IPS-11a (cell line): ENCODE results near the gene USP47.

Source experiments
- H3K4me3 ChIP-seq: one replicate; pipeline ENCODE4 v1.5.1; 2013; ENCODE audit warnings: low read depth, low read length, control low read depth

Gene USP47

GRCh38 chr11:11865449-11865848, 23.7 kb downstream of the USP47 start:
- H3K4me3 ChIP-seq = no peak overlapping the region

GRCh38 chr11:11866203-11866602, 24.4 kb downstream of the USP47 start:
- H3K4me3 ChIP-seq = no peak overlapping the region

- no peak overlapping the region for H3K4me3 ChIP-seq
Measured at GRCh38 chr11:11867720-11868119, 25.9 kb downstream of the USP47 start.

DNA sequence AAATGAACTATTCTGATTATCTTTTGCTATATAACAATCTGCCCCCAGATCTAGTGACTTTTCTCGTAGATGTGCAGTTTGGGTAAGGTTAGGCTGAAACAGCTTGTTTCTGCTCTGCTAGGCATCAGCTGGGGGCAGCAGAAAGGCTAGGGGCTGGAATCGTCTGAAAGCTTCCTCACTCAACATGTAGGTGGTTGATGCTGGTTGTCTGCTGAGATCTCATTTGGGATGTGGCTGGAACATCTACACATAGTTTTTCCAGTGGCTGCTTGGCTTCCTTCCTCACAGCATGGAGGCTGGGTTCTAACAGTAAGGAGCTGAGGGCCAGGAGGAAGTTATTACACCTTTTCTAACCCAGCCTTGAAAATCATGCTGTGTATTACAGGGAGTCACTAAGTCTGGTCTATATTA, 30.2 kb downstream of the USP47 start:
- no peak overlapping the region for H3K4me3 ChIP-seq

GRCh38 chr11:11876458-11876857, 34.7 kb downstream of the USP47 start:
- no peak overlapping the region for H3K4me3 ChIP-seq

DNA sequence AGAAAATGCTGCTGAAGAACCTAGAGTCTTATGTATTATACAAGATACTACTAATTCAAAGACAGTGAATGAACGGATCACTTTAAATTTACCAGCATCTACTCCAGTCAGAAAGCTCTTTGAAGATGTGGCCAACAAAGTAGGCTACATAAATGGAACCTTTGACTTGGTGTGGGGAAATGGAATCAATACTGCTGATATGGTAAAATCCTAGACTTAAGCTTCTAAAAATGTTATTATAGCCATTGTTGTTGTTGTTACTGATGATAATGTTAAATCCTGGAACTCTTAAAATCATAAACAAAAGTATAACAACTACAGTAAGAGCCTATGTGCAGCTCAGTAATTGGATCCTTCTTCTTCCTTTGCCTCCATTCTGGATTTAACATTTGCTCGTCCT, 38.4 kb downstream of the USP47 start:
- no peak overlapping the region for H3K4me3 ChIP-seq

- no peak overlapping the region for H3K4me3 ChIP-seq
Measured at GRCh38 chr11:11882539-11882938, 40.8 kb downstream of the USP47 start.

- H3K4me3 ChIP-seq = no peak overlapping the region
Measured at GRCh38 chr11:11884351-11884750, 42.6 kb downstream of the USP47 start.

- H3K4me3 ChIP-seq = no peak overlapping the region
Measured at GRCh38 chr11:11884774-11885481, 43.2 kb downstream of the USP47 start.

- no peak overlapping the region for H3K4me3 ChIP-seq
Measured at GRCh38 chr11:11894486-11894885, 52.7 kb downstream of the USP47 start.

DNA sequence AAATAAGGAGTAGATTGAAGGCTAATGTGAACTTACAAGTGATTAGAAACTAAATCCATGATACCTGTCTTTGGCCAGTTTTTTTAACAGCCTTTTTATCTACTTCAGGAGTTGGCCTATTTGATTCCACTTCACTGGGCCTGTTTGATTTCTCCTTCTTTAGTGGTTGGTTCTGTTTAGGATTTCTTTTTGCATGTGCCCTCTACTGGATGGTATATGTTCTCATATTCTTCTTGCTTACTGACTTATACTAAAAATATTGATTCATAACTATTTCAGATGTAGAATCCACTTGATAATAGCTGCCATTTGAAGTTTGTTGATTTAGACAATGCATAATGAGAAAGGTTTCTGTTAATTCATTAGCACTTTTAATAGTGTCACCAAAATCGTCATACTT, 53.9 kb downstream of the USP47 start:
- H3K4me3 ChIP-seq = no peak overlapping the region

DNA sequence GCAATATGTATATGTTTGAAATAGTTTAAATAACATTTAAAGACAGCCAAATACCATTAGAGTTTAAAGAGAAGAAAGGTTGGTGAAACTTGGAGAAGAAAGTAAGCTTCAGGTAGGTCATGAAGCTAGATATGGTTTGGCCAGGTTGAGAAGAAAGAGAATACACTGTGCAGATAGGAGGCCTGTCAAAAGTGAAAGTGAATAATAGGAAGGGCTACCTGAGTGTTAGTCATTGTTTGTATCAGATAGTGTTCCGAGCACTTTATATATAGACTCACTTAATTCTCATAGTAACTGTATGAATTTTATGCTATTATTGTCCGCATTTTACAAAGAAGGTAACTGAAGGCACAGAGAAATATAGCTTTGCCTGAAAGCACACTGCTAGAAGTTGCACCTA, 56.9 kb downstream of the USP47 start:
- H3K4me3 ChIP-seq = no peak overlapping the region

DNA sequence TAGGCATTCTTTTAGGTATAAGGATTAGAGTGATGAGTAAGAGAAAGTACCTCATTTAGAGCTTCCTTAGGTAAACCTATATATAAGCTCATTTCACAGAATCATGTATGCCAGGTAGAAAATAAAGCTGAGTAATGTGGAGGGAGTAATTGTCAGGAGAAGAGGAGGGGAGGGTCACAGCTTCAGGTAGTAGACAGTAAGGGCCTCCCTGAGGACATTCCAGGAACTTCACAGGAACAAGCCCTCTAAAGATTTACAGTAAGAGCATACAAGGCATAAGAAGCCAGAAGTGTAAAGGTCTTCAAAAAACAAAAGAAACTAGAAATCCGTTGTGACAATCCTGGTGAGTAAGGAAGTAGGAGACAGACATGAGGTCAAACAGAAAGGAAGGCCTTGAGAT, 57.6 kb downstream of the USP47 start:
- H3K4me3 ChIP-seq = no peak overlapping the region

- no peak overlapping the region for H3K4me3 ChIP-seq
Measured at GRCh38 chr11:11901929-11902328, 60.2 kb downstream of the USP47 start.

- H3K4me3 ChIP-seq = no peak overlapping the region
Measured at GRCh38 chr11:11909727-11910126, 68.0 kb downstream of the USP47 start.

GRCh38 chr11:11910541-11910940, 68.8 kb downstream of the USP47 start:
- H3K4me3 ChIP-seq = no peak overlapping the region

- H3K4me3 ChIP-seq = no peak overlapping the region
Measured at GRCh38 chr11:11913395-11913794, 71.6 kb downstream of the USP47 start.

GRCh38 chr11:11915625-11916024, 73.9 kb downstream of the USP47 start:
- no peak overlapping the region for H3K4me3 ChIP-seq

DNA sequence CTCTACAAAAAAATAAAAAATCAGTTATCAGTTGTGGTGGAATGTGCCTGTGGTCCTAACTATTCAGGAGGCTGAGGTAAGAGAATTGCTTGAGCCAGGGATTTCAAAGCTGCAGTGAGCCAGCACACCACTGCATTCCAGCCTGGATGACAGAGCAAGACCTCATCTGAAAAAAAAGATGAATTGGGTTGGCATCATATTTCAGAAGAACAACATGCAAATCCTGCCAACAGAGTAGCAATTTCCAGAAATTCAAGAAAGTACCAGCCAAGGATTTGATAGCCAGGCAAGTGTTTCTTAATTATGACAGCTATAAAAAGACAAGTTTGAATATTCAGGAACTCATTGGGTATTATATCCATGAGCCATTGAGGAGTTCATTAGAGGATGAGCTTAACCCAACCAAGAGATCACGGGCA, 75.2 kb downstream of the USP47 start:
- no peak overlapping the region for H3K4me3 ChIP-seq

DNA sequence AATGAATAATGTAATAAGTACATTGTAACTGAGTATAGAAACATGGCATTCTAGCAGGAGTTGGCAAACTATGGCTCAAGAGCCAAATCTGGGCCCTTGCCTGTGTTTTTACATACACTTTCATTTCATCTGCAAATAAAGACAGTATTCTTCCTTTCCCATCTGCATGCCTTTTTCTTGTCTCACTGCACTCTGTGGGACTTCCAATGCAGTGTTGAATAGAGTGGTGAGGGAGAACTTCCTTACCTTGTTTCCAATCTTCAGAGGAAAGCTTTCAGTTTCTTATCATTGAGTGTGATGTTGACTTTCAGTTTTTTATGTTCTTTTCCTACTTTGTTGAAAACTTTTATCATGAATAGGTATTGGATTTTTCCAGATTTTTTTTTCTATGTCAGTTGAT, 82.1 kb downstream of the USP47 start:
- H3K4me3 ChIP-seq = no peak overlapping the region

GRCh38 chr11:11929920-11930319, 88.1 kb downstream of the USP47 start:
- no peak overlapping the region for H3K4me3 ChIP-seq

DNA sequence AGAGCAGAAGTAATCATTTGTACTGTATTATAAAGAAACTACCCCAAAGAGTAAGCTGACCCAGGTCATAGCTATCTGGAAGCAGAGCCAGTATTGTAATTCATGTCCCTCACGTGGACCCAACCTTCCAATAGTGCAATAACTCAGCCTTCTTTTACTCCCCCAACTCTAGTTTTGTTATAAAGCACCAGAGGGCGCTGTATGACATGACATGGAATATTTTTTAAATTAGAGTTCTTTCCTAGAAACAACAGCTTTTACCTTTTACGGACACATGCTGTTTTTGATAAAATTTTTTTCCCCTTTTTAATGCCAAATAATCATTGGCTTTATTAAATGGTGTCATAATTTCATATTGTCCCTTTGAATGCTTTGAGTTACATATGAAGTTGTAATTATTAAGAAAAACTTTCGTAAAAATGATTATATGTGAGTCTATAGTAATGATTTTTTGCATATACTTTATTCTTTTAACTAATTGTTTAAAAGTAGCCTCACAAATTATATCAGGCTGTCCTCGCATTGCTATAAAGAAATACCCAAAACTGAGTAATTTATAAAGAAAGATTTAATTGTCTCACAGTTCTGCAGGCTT, 89.8 kb downstream of the USP47 start:
- no peak overlapping the region for H3K4me3 ChIP-seq

- no peak overlapping the region for H3K4me3 ChIP-seq
Measured at GRCh38 chr11:11935536-11935935, 93.8 kb downstream of the USP47 start.
